Measurements from ENCODE around the gene WDR83.

DNA sequence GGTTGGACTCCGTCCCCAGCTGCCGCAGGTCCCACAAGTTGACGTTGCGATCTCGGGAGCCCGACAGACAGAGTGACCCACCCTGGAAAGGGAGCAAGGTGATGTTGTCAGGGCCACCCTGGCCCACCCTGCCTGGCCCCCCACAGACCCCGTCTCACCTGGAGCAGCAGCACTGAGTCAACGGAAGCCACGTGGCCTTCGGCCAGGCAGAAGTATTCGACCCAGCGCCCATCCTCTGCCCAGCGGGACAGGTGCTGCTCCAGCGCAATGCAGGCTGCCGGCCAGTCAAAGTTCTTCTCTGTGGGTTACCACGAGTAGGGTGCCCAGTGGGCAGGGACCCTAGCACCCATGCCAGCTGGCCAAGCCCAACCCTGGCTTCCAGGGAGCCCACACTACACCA is 28.0 kb downstream of the WDR83 start:
- TF ChIP-seq, protein P1, sequence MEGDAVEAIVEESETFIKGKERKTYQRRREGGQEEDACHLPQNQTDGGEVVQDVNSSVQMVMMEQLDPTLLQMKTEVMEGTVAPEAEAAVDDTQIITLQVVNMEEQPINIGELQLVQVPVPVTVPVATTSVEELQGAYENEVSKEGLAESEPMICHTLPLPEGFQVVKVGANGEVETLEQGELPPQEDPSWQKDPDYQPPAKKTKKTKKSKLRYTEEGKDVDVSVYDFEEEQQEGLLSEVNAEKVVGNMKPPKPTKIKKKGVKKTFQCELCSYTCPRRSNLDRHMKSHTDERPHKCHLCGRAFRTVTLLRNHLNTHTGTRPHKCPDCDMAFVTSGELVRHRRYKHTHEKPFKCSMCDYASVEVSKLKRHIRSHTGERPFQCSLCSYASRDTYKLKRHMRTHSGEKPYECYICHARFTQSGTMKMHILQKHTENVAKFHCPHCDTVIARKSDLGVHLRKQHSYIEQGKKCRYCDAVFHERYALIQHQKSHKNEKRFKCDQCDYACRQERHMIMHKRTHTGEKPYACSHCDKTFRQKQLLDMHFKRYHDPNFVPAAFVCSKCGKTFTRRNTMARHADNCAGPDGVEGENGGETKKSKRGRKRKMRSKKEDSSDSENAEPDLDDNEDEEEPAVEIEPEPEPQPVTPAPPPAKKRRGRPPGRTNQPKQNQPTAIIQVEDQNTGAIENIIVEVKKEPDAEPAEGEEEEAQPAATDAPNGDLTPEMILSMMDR (IDR thresholded peaks at IDR 0.05) = no peak
- no peak for TF ChIP-seq POLR2A (IDR thresholded peaks at IDR 0.05)

All from lower leg skin (tissue), 3 donors.